Measurements from ENCODE around the gene ABCA8. TPM values are rescaled to one million over a fixed set of nuclear protein-coding genes. Genes with fewer than 3 reads are reported as not detected.

ABCA8 gene
- total RNA-seq, 1 donor from 2014 or later = 4.7 TPM

DNA sequence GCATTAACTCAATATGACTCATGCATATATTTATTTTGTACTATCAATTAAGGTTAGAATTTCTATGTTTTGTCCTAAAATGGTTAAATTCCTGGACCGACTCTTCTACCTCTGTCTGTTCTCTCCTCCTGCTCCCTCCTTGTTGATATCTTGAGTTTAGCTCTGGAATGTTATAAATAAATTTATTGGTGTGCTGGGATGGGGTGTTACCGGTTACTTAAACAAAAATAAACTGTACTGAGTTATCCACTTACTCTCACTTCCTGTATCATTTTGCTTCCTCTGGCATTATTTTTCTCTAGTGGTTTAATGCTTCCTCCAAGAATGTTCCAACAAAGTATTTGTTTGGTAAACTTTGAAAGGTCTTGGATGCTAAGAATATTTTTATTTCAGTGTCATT is 120.1 kb downstream of the ABCA8 start:
- H3K9me3 Mint-ChIP-seq = no peaks in the 10 kb centered on the region
- no peaks in the 10 kb centered on the region for H3K36me3 Mint-ChIP-seq
- no peak overlapping the region for H3K27ac Mint-ChIP-seq
- no peak for DNase-seq (ENCODE audit: extremely low spot score, unreplicated experiment)
- H3K4me1 Mint-ChIP-seq (ENCODE audit: unreplicated experiment) = no peaks in the 10 kb centered on the region
- no peak overlapping the region for H3K4me3 Mint-ChIP-seq
- no peaks in the 10 kb centered on the region for H3K27me3 Mint-ChIP-seq
- TF ChIP-seq, protein P1, sequence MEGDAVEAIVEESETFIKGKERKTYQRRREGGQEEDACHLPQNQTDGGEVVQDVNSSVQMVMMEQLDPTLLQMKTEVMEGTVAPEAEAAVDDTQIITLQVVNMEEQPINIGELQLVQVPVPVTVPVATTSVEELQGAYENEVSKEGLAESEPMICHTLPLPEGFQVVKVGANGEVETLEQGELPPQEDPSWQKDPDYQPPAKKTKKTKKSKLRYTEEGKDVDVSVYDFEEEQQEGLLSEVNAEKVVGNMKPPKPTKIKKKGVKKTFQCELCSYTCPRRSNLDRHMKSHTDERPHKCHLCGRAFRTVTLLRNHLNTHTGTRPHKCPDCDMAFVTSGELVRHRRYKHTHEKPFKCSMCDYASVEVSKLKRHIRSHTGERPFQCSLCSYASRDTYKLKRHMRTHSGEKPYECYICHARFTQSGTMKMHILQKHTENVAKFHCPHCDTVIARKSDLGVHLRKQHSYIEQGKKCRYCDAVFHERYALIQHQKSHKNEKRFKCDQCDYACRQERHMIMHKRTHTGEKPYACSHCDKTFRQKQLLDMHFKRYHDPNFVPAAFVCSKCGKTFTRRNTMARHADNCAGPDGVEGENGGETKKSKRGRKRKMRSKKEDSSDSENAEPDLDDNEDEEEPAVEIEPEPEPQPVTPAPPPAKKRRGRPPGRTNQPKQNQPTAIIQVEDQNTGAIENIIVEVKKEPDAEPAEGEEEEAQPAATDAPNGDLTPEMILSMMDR (conservative IDR thresholded peaks at IDR 0.05) = no peak

GRCh38 chr17:68834328-68834836 is 120.8 kb downstream of the ABCA8 start:
- Mint-ChIP-seq H3K27ac (no peak overlapping the region), H3K36me3 (no peaks in the 10 kb centered on the region)

GRCh38 chr17:68832109-68832802 is 122.9 kb downstream of the ABCA8 start:
- H3K27me3 Mint-ChIP-seq = no peaks in the 10 kb centered on the region
- TF ChIP-seq, protein P1 (conservative IDR thresholded peaks at IDR 0.05) = no peak
- H3K9me3 Mint-ChIP-seq = no peaks in the 10 kb centered on the region
- no peak overlapping the region for H3K4me3 Mint-ChIP-seq
- H3K36me3 Mint-ChIP-seq = no peaks in the 10 kb centered on the region
- H3K27ac Mint-ChIP-seq = no peak overlapping the region
- no peak for DNase-seq (ENCODE audit: extremely low spot score, unreplicated experiment)
- no peaks in the 10 kb centered on the region for H3K4me1 Mint-ChIP-seq (ENCODE audit: unreplicated experiment)

More at GRCh38 chr17:68834328-68834836, 120.8 kb downstream of the ABCA8 start:
- DNase-seq (ENCODE audit: extremely low spot score, unreplicated experiment) = no peak
- no peaks in the 10 kb centered on the region for H3K27me3 Mint-ChIP-seq
- TF ChIP-seq, protein P1 (conservative IDR thresholded peaks at IDR 0.05) = no peak
- H3K4me1 Mint-ChIP-seq (ENCODE audit: unreplicated experiment) = no peaks in the 10 kb centered on the region
- no peaks in the 10 kb centered on the region for H3K9me3 Mint-ChIP-seq
- H3K4me3 Mint-ChIP-seq = no peak overlapping the region

- DNase-seq (ENCODE audit: extremely low spot score, unreplicated experiment) = no peak
- no peaks in the 10 kb centered on the region for H3K27me3 Mint-ChIP-seq
- H3K36me3 Mint-ChIP-seq = no peaks in the 10 kb centered on the region
Measured at GRCh38 chr17:68831170-68831569, 124.0 kb downstream of the ABCA8 start.

GRCh38 chr17:68830313-68830712 is 124.9 kb downstream of the ABCA8 start:
- TF ChIP-seq, protein P1 (conservative IDR thresholded peaks at IDR 0.05) = no peak
- Mint-ChIP-seq H3K9me3 (no peaks in the 10 kb centered on the region), H3K36me3 (no peaks in the 10 kb centered on the region), H3K4me3 (no peak overlapping the region), H3K4me1 (ENCODE audit: unreplicated experiment) (no peaks in the 10 kb centered on the region), H3K27ac (no peak overlapping the region), H3K27me3 (no peaks in the 10 kb centered on the region)
- DNase-seq (ENCODE audit: extremely low spot score, unreplicated experiment) = no peak

More at GRCh38 chr17:68831170-68831569, 124.0 kb downstream of the ABCA8 start:
- Mint-ChIP-seq H3K4me3 (no peak overlapping the region), H3K4me1 (ENCODE audit: unreplicated experiment) (no peaks in the 10 kb centered on the region), H3K9me3 (no peaks in the 10 kb centered on the region), H3K27ac (no peak overlapping the region)
- TF ChIP-seq, protein P1 (conservative IDR thresholded peaks at IDR 0.05) = no peak

Data from type B pancreatic cell (in vitro differentiated cells).